ENCODE measurements around the gene LRRC1. TPM values are rescaled to one million over a fixed set of nuclear protein-coding genes. Genes with fewer than 3 reads are reported as not detected.

The LRRC1 gene
- total RNA-seq, 2 experiments from 2014 or later: 2.3 to 3.1 TPM

DNA sequence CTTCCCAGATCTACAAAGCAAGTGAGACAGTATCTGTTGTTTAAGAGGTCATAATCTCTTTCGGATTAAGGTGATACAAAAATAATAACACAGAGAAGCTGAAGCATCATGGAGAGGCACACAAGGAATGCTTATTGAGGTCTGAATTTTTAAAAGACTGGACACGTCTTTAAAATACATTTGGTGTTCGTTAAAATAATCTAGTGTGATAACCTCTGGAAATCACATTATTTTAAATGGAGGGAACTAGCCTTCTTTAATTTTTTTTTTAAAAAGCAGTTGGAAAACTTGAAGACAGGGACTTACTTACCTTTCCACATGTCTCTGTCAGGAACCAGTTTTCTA lies 1.9 kb upstream of the LRRC1 start:
- DNase-seq (no peak), ATAC-seq (no peak)
- H3K4me1 Mint-ChIP-seq: peaks cover 17% of the 10 kb centered on the region
- intact Hi-C loops (cut with DNase I, micrococcal nuclease): loop anchor here in 1 of 2 experiments (5.0 to 10.0 kb wide), 3 partner anchors 488 to 1496 kb away; partner anchors contain the start of gene PAQR8
- H3K9me3 Mint-ChIP-seq (ENCODE audit: low read depth): peaks cover 5% of the 10 kb centered on the region
- H3K27ac Mint-ChIP-seq: no peak overlapping the region
- ChIA-PET CTCF (interaction anchor here (0.6 to 1.7 kb wide), 4 partner anchors 16 to 354 kb away, joined by 3 to 5 read pairs (median 4); no protein-coding TSS in a partner anchor), POLR2A (no interaction called here)
- no peaks in the 10 kb centered on the region for H3K36me3 Mint-ChIP-seq (ENCODE audit: low read depth)
- peak overlapping the region; percentile 90 for H3K4me3 Mint-ChIP-seq
- peaks cover 27% of the 10 kb centered on the region for H3K27me3 Mint-ChIP-seq

DNA sequence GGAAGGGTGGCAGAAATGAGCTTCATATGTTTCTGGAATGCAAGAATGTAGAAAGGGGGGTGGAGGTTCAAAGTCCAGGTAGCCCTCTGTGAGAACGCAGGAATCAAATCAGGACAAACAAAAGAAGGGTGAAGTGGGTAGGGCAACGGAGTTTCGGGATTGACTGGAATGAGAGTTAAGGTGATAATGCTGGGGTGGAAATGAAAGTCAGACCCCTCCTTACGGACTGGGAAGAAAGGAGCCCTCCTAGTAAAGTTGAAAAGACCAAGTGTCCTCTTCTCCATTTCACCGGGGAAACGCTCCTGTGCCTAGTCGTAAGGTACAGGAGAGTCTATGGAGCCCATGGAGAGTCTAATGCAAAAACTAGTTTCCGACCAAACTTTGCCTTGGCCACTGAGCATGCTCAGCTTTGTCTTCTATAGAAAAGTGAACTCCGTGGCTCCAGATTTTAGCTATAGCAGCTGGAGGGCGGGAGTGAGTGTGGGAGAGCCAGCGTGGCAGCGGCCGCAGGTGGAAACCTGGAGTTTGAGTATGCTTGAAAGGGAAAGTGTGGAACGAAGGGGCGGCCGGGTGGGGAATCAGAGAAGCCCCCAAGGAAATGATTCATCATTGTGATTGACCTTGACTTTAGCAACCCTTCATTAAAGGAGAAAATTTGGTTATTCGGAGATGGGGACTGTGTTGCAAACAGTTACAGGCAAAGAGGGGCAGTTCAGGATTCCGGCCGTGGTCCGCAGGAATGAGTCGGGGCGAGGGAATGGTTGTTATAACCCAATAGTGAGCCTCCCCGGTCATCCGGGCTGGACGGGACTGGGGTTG lies 1.3 kb upstream of the LRRC1 start:
- Mint-ChIP-seq H3K27me3 (peaks cover 25% of the 10 kb centered on the region), H3K4me3 (peak overlapping the region; percentile 90), H3K9me3 (ENCODE audit: low read depth) (peaks cover 5% of the 10 kb centered on the region), H3K4me1 (peaks cover 17% of the 10 kb centered on the region), H3K36me3 (ENCODE audit: low read depth) (no peaks in the 10 kb centered on the region), H3K27ac (peak overlapping the region; percentile 83)
- intact Hi-C loops (cut with DNase I, micrococcal nuclease): loop anchor here (1.0 to 10.0 kb wide), 8 partner anchors 143 to 1496 kb away; partner anchors contain the start of genes GCLC (in 1 of the 2) and PAQR8 (in 1 of the 2)
- CTCF ChIA-PET: interaction anchor here (0.6 to 3.2 kb wide), 8 partner anchors 17 to 354 kb away, joined by 3 to 17 read pairs (median 4); no protein-coding TSS in a partner anchor
- POLR2A ChIA-PET: interaction anchor here (0.5 kb wide), 1 partner anchor 168 kb away, joined by 4 read pairs; no protein-coding TSS in a partner anchor
- DNase-seq (peak; percentile 63), ATAC-seq (peak; percentile 33)

DNA sequence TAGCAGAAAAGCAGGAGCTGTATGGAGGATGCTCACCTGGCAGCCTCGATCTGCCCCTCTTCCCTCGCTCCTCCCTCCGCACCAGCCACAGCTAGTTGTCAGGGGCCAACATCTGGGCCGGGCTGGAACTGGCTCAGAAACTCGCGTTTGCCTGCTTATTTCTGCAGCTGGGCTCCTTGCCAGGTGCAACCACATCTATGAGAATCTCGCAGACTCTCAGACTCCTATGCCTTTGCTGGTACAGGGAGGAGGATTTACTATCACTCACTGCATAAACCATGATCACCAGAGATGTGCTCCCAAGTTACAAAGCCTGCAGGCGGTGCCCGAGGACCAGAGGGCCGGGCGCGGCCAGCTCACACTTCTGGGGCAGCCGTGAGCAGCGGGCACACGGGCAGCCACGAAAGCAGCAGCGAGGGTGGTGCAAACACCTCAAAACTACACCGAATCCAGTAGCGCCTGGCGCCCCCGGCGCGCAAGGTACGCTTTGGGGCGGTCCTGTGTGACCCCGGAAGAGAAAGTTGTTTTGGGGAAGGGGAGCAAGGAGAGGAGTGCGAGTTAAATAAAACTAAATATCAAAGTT lies 577 bp upstream of the LRRC1 start:
- peaks cover 17% of the 10 kb centered on the region for H3K4me1 Mint-ChIP-seq
- peak overlapping the region; percentile 83 for H3K27ac Mint-ChIP-seq
- H3K4me3 Mint-ChIP-seq: peak overlapping the region; percentile 90
- intact Hi-C loops (cut with DNase I, micrococcal nuclease): loop anchor here (1.0 to 10.0 kb wide), 8 partner anchors 143 to 1497 kb away; partner anchors contain the start of genes GCLC (in 1 of the 2) and PAQR8 (in 1 of the 2)
- ChIA-PET CTCF (interaction anchor here (0.6 to 3.2 kb wide), 6 partner anchors 23 to 161 kb away, joined by 3 to 17 read pairs (median 4); no protein-coding TSS in a partner anchor), POLR2A (interaction anchor here (0.5 kb wide), 1 partner anchor 167 kb away, joined by 4 read pairs; no protein-coding TSS in a partner anchor)
- H3K27me3 Mint-ChIP-seq: peaks cover 22% of the 10 kb centered on the region
- peak; percentile 69 for DNase-seq
- ATAC-seq: peak; percentile 62
- H3K9me3 Mint-ChIP-seq (ENCODE audit: low read depth): no peaks in the 10 kb centered on the region
- no peaks in the 10 kb centered on the region for H3K36me3 Mint-ChIP-seq (ENCODE audit: low read depth)

DNA sequence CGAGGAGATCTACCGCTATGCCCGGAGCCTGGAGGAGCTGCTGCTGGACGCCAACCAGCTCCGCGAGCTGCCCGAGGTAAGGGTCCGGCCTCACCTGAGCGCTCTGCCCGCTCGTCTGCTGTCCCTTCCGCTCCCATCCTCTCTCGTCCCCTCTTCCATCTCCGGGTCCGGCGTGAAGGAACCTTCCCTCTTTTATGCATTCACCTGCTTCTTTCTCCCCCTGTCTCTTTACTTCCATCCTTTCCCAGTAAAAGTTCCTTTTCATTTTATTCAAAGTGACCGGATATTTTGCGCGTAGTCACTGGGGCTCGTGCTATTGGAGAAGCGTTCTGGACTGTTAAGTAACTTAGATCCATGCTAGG lies 516 bp downstream of the LRRC1 start:
- Mint-ChIP-seq H3K36me3 (ENCODE audit: low read depth) (no peaks in the 10 kb centered on the region), H3K4me1 (peaks cover 17% of the 10 kb centered on the region), H3K4me3 (peak overlapping the region; percentile 90), H3K9me3 (ENCODE audit: low read depth) (no peaks in the 10 kb centered on the region), H3K27ac (peak overlapping the region; percentile 17), H3K27me3 (peaks cover 22% of the 10 kb centered on the region)
- DNase-seq: no peak
- intact Hi-C loops (cut with DNase I, micrococcal nuclease): loop anchor here (2.0 to 10.0 kb wide), 6 partner anchors 142 to 1431 kb away; partner anchors contain the start of genes GCLC (in 1 of the 2) and PAQR8 (in 1 of the 2)
- ChIA-PET CTCF (interaction anchor here (1.9 to 3.2 kb wide), 2 partner anchors 22 to 160 kb away, joined by 5 to 17 read pairs; no protein-coding TSS in a partner anchor), POLR2A (interaction anchor here (0.6 kb wide), 1 partner anchor 307 kb away, joined by 3 read pairs; no protein-coding TSS in a partner anchor)
- ATAC-seq: no peak

DNA sequence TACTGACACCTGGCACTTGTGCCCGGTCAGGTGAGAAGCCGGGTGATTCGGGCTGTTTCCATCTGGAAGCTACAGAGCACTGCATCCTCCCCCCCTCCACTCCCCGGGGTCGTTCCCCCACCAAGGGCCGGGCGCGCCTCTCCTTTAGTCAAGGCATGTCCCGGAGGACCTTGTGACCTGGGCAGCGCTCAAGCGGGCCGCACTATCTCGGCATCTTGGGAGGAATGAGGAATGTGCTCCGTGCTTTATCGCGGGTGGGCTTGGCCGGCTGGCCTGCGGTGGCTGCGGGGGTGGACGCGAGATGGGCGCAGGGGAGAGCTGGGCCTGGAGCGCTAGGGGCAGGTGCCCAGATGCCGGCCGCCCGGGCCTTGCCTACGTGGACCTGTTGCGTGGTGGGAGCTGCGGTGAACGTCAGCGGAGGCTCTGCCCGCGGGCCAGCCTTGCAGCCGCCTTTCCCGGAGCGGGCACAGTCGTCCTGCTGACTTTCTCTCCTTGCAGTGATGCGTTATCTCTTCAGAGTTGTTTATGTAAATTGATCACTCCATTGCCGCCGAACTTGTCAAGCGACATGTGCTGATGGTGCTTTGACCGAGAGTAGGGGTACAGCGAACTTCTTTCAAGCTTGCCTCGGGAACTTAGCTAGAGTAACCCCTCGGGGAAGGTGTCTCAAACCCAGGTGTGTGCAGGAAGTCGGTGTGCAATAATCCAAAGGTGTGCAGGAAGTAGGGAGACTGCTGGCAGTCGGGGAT lies 1.1 kb downstream of the LRRC1 start:
- Mint-ChIP-seq H3K27me3 (peaks cover 19% of the 10 kb centered on the region), H3K4me1 (peaks cover 17% of the 10 kb centered on the region), H3K9me3 (ENCODE audit: low read depth) (no peaks in the 10 kb centered on the region), H3K36me3 (ENCODE audit: low read depth) (no peaks in the 10 kb centered on the region), H3K27ac (peak overlapping the region; percentile 22), H3K4me3 (peak overlapping the region; percentile 90)
- DNase-seq (peak; percentile 30), ATAC-seq (no peak)
- intact Hi-C loops (cut with DNase I, micrococcal nuclease): loop anchor here (2.0 to 10.0 kb wide), 6 partner anchors 141 to 1431 kb away; partner anchors contain the start of genes GCLC (in 1 of the 2) and PAQR8 (in 1 of the 2)
- ChIA-PET POLR2A (interaction anchor here (0.6 kb wide), 1 partner anchor 307 kb away, joined by 3 read pairs; no protein-coding TSS in a partner anchor), CTCF (interaction anchor here (0.7 to 3.2 kb wide), 5 partner anchors 23 to 160 kb away, joined by 3 to 17 read pairs (median 4); no protein-coding TSS in a partner anchor)

DNA sequence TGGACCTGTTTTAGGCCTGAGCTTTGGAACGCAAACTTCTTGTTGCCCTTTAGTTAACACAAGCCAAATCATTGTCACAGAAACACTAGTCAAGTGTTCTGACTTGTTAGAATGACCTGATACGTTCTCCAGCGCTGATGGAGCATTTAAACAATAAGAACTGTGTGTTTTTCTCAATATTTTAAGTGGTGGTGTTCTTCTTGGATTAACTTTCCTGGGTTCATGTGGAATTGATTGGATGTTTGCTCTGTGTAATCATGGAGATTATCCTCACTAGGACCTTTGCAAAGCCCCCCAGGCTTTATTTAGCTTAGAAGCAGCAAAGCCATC lies 1.6 kb downstream of the LRRC1 start:
- no peaks in the 10 kb centered on the region for H3K9me3 Mint-ChIP-seq (ENCODE audit: low read depth)
- no peaks in the 10 kb centered on the region for H3K36me3 Mint-ChIP-seq (ENCODE audit: low read depth)
- ATAC-seq (no peak), DNase-seq (no peak)
- CTCF ChIA-PET: interaction anchor here (0.7 to 3.2 kb wide), 6 partner anchors 15 to 159 kb away, joined by 3 to 17 read pairs (median 4); no protein-coding TSS in a partner anchor
- peak overlapping the region; percentile 90 for H3K4me3 Mint-ChIP-seq
- intact Hi-C loops (cut with DNase I, micrococcal nuclease): loop anchor here in 1 of 2 experiments (5.0 to 10.0 kb wide), 3 partner anchors 141 to 1432 kb away; partner anchors contain the start of gene PAQR8
- no peak overlapping the region for H3K27ac Mint-ChIP-seq
- peaks cover 15% of the 10 kb centered on the region for H3K27me3 Mint-ChIP-seq
- H3K4me1 Mint-ChIP-seq: peaks cover 17% of the 10 kb centered on the region
- POLR2A ChIA-PET: no interaction called here

DNA sequence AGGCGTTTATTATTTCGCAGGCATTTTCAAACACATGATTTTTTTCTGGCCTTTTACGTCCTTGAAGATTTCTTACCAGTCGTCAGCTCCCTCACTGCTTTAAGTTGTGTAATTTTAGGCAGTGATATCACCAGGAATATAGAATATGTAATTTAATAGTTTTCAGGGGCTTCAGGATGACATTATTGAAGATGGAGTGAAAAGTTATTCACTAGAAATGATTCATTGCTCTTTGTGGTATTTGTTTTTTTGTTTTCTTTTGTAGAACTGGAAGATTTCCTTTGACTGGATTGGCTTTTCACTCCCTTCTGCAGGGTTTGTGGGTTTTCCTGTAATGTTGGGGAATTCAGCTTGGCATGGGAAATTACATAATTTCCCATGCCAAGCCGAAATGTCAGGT lies 2.0 kb downstream of the LRRC1 start:
- Mint-ChIP-seq H3K27me3 (peaks cover 15% of the 10 kb centered on the region), H3K9me3 (ENCODE audit: low read depth) (no peaks in the 10 kb centered on the region), H3K27ac (no peak overlapping the region), H3K4me3 (peak overlapping the region; percentile 90), H3K36me3 (ENCODE audit: low read depth) (no peaks in the 10 kb centered on the region), H3K4me1 (peaks cover 17% of the 10 kb centered on the region)
- intact Hi-C loops (cut with DNase I, micrococcal nuclease): loop anchor here in 1 of 2 experiments (5.0 to 10.0 kb wide), 3 partner anchors 141 to 1432 kb away; partner anchors contain the start of gene PAQR8
- CTCF ChIA-PET: interaction anchor here (0.7 to 3.2 kb wide), 6 partner anchors 15 to 159 kb away, joined by 3 to 17 read pairs (median 4); no protein-coding TSS in a partner anchor
- ATAC-seq (no peak), DNase-seq (no peak)
- POLR2A ChIA-PET: no interaction called here

DNA sequence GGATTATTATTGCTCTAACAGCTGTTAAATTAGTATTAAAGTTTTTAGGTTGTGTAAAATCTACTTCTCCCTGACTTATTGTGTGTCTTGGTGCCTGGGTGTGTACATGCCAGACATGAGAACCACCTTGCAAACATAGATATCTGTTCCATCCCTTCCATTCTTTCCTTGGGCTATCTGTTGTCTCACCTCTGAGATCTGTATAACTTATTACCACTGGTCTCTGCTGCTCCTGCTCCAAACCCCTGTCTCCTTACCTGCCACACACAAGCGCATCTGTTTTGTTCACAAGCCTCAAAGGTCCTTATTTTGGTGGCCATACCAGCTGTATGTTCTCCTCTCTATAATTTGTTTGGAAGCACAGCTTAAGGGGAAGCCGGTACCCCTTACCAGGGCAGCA lies 2.5 kb downstream of the LRRC1 start:
- no peak for DNase-seq
- H3K4me1 Mint-ChIP-seq: peaks cover 17% of the 10 kb centered on the region
- CTCF ChIA-PET: interaction anchor here (0.6 to 1.3 kb wide), 3 partner anchors 15 to 72 kb away, joined by 3 to 4 read pairs (median 3); no protein-coding TSS in a partner anchor
- intact Hi-C loops (cut with DNase I, micrococcal nuclease): loop anchor here in 1 of 2 experiments (5.0 to 10.0 kb wide), 3 partner anchors 140 to 1433 kb away; partner anchors contain the start of gene PAQR8
- POLR2A ChIA-PET: no interaction called here
- no peak overlapping the region for H3K27ac Mint-ChIP-seq
- peaks cover 15% of the 10 kb centered on the region for H3K27me3 Mint-ChIP-seq
- no peak overlapping the region for H3K4me3 Mint-ChIP-seq
- H3K36me3 Mint-ChIP-seq (ENCODE audit: low read depth): no peaks in the 10 kb centered on the region
- no peaks in the 10 kb centered on the region for H3K9me3 Mint-ChIP-seq (ENCODE audit: low read depth)
- ATAC-seq: no peak

DNA sequence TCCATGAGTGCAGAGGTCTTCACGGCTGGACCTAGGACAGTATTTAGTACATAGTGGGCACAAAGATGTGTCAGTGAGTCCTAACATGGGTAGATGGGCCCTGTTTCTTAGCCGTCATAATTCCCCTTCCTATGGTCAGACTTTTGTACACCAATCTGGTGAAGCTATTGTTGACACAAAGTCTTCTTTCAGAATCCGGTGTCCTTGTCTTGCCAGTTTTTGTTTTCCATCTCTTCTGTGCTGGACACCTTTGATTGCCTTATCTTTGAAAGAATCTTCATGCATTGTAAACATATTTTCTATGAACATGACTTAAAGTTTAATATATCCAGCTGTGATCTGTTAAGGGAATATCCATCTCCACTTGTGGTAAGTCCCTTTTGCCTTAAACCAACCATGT lies 4.5 kb downstream of the LRRC1 start:
- H3K4me1 Mint-ChIP-seq: peaks cover 9% of the 10 kb centered on the region
- no peaks in the 10 kb centered on the region for H3K9me3 Mint-ChIP-seq (ENCODE audit: low read depth)
- no peak for ATAC-seq
- H3K36me3 Mint-ChIP-seq (ENCODE audit: low read depth): no peaks in the 10 kb centered on the region
- DNase-seq: no peak
- ChIA-PET CTCF (interaction anchor here (0.9 kb wide), 1 partner anchor 75 kb away, joined by 3 read pairs; no protein-coding TSS in a partner anchor), POLR2A (no interaction called here)
- intact Hi-C loops (cut with DNase I, micrococcal nuclease): loop anchor here in 1 of 2 experiments (5.0 to 10.0 kb wide), 3 partner anchors 138 to 1435 kb away; partner anchors contain the start of gene PAQR8
- H3K4me3 Mint-ChIP-seq: no peak overlapping the region
- peaks cover 5% of the 10 kb centered on the region for H3K27me3 Mint-ChIP-seq
- no peak overlapping the region for H3K27ac Mint-ChIP-seq

DNA sequence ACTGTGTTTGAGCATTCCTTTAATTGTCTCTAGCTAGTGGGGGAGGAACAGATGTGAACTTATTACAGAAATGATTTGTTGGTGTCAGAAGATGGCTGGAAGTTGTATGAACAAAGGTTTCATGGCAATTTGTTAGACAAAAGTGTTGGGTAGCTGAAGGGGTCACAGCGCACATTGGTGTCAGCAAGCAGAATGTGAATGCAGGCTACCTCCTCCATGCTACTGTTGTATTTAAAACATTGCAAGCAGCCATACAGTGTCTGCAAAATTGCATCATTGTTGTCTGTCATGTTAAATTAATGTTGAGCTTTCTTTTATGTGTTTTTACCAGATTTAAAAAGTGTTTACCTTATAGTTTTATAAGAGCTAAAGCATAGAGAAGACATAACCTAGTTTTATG lies 6.2 kb downstream of the LRRC1 start:
- H3K27me3 Mint-ChIP-seq: peaks cover 2% of the 10 kb centered on the region
- intact Hi-C loops (cut with DNase I, micrococcal nuclease): no loop called here
- ChIA-PET POLR2A (no interaction called here), CTCF (no interaction called here)
- H3K9me3 Mint-ChIP-seq (ENCODE audit: low read depth): no peaks in the 10 kb centered on the region
- peaks cover 5% of the 10 kb centered on the region for H3K4me1 Mint-ChIP-seq
- ATAC-seq: no peak
- no peak overlapping the region for H3K27ac Mint-ChIP-seq
- no peak overlapping the region for H3K4me3 Mint-ChIP-seq
- no peak for DNase-seq
- no peaks in the 10 kb centered on the region for H3K36me3 Mint-ChIP-seq (ENCODE audit: low read depth)
